HepG2 (cell line): ENCODE results near the gene NELFCD. TPM values are rescaled to one million over a fixed set of nuclear protein-coding genes. Genes with fewer than 3 reads are reported as not detected.

Source experiments
- AGO1 ChIP-seq: fragments of 200-400 bp; formaldehyde crosslinking; IDR thresholded peaks from 2 replicates; pipeline ENCODE4 v1.6.1; 2017; ENCODE audit warnings: mild to moderate bottlenecking, low read depth, low read length, moderate library complexity; ENCODE audit not compliant: poor library complexity, severe bottlenecking
- ATF1 ChIP-seq: IDR thresholded peaks from 2 replicates; pipeline ENCODE4 v1.6.1; 2016; ENCODE audit warnings: mild to moderate bottlenecking, control low read depth
- BORCS8-MEF2B ChIP-seq: sonication (generic); formaldehyde crosslinking; IDR thresholded peaks from 2 replicates; pipeline ENCODE4 v1.8.0; 2022; ENCODE audit warnings: mild to moderate bottlenecking, missing genetic modification reagents
- EED ChIP-seq: sonication (generic); formaldehyde crosslinking; IDR thresholded peaks from 2 replicates; pipeline ENCODE4 v1.5.0; 2020; ENCODE audit warnings: mild to moderate bottlenecking, missing genetic modification reagents
- KLF15 ChIP-seq: sonication (generic); formaldehyde crosslinking; IDR thresholded peaks from 2 replicates; pipeline ENCODE4 v1.8.1; 2023; ENCODE audit warnings: borderline replicate concordance, mild to moderate bottlenecking, inconsistent platforms, missing genetic modification reagents, mixed read lengths
- LRRFIP1 ChIP-seq: sonication (generic); formaldehyde crosslinking; conservative IDR thresholded peaks from 2 replicates; pipeline ENCODE4 v1.4.0; 2020; ENCODE audit warnings: missing genetic modification reagents
- MED13 ChIP-seq: sonication (generic); formaldehyde crosslinking; IDR thresholded peaks from 2 replicates; pipeline ENCODE4 v1.5.0; 2020; ENCODE audit warnings: missing genetic modification reagents
- PHF8 ChIP-seq: sonication (generic); formaldehyde crosslinking; IDR thresholded peaks from 2 replicates; pipeline ENCODE4 v1.5.0; 2020; ENCODE audit warnings: missing genetic modification reagents
- PITX1 ChIP-seq: sonication (generic); formaldehyde crosslinking; IDR thresholded peaks from 2 replicates; pipeline ENCODE4 v1.5.1; 2020; ENCODE audit warnings: mild to moderate bottlenecking, missing genetic modification reagents
- RFXANK ChIP-seq: IDR thresholded peaks from 2 replicates; pipeline ENCODE4 v1.6.1; 2016
- SKI ChIP-seq: fragments of 450-650 bp; IDR thresholded peaks from one replicate; pipeline ENCODE4 v1.6.1; 2018; ENCODE audit warnings: mild to moderate bottlenecking; ENCODE audit not compliant: partially characterized antibody
- SMARCE1 ChIP-seq: fragments of 450-650 bp; IDR thresholded peaks from 2 replicates; pipeline ENCODE4 v1.6.1; 2017; ENCODE audit warnings: borderline replicate concordance
- SRSF4 ChIP-seq: fragments of 200-400 bp; formaldehyde crosslinking; IDR thresholded peaks from one replicate; pipeline ENCODE4 v1.6.1; 2018; ENCODE audit warnings: mild to moderate bottlenecking, low read depth, low read length, moderate library complexity; ENCODE audit not compliant: poor library complexity, severe bottlenecking
- TBL1XR1 ChIP-seq: fragments of 150-350 bp; IDR thresholded peaks from 2 replicates; pipeline ENCODE4 v1.6.1; 2014; ENCODE audit warnings: borderline replicate concordance, low read length; ENCODE audit not compliant: partially characterized antibody
- TFE3 ChIP-seq: IDR thresholded peaks from 2 replicates; pipeline ENCODE4 v1.6.1; 2016
- ZBTB7A ChIP-seq: sonication (generic); formaldehyde crosslinking; IDR thresholded peaks from 2 replicates; pipeline ENCODE4 v1.8.0; 2022; ENCODE audit warnings: mild to moderate bottlenecking, missing genetic modification reagents
- ZMAT3 ChIP-seq: sonication (generic); formaldehyde crosslinking; conservative IDR thresholded peaks from 2 replicates; pipeline ENCODE4 v1.7.0; 2021; ENCODE audit warnings: missing genetic modification reagents
- ZNF18 ChIP-seq: sonication (generic); formaldehyde crosslinking; IDR thresholded peaks from 2 replicates; pipeline ENCODE4 v1.8.0; 2022; ENCODE audit warnings: mild to moderate bottlenecking, missing genetic modification reagents; ENCODE audit not compliant: insufficient replicate concordance
- ZNF530 ChIP-seq: sonication (generic); formaldehyde crosslinking; IDR thresholded peaks from 2 replicates; pipeline ENCODE4 v1.5.0; 2020; ENCODE audit warnings: low read depth, mild to moderate bottlenecking, missing genetic modification reagents
- ZNF704 ChIP-seq: sonication (generic); formaldehyde crosslinking; IDR thresholded peaks from 2 replicates; pipeline ENCODE4 v1.8.1; 2023; ENCODE audit warnings: mild to moderate bottlenecking, inconsistent platforms, moderate library complexity, missing genetic modification reagents, borderline replicate concordance
- ZNF841 ChIP-seq: sonication (generic); formaldehyde crosslinking; IDR thresholded peaks from 2 replicates; pipeline ENCODE4 v1.8.1; 2023; ENCODE audit warnings: missing genetic modification reagents, borderline replicate concordance
- polyA plus RNA-seq, 8 experiments: library from polyadenylated mRNA; depleted of rRNA in 3 of 8; stranded (reverse) in 7 of 8; unstranded in 1 of 8; fragments of >200 nt; fragmentation: Illumina TruSeq in 4 of 8; extraction: Trizol in 4 of 8; gene quantifications; 2 replicates each; pipeline versions ENCODE4 v1.2.1 to v1.2.3, GENCODE V29; 2011 to 2016; ENCODE audit warnings: low read depth in 4 of 8, missing spikeins in 1 of 8, mixed read lengths in 1 of 8; ENCODE audit not compliant: insufficient read depth in 1 of 8
- total RNA-seq, 5 experiments: library from RNA; depleted of rRNA; stranded (reverse); fragments of >200 nt; fragmentation: Illumina TruSeq; extraction: Trizol; gene quantifications; 2 replicates each; pipeline ENCODE4 v1.2.3, GENCODE V29; 2016; ENCODE audit warnings: low read depth in 1 of 5

NELFCD gene
- total and polyA plus RNA-seq, 2 of the 13 experiments (the other 11 are each of a cell fraction or from before 2014, with no cell fraction given) = 159 to 203 TPM

GRCh38 chr20:59015812-59016711 lies 35.0 kb downstream of the NELFCD start (continued):
- TF ChIP-seq ZNF18 (no peak), ZBTB7A (CRISPR knock-in tag) (peak; percentile 61; the same call in 1 of the 2 replicates), PHF8 (peak; percentile 42; the same call in 1 of the 2 replicates), MED13 (CRISPR knock-in tag) (peak; percentile 72; the same call in 1 of the 2 replicates), ATF1 (CRISPR knock-in tag) (no peak), KLF15 (CRISPR knock-in tag) (no peak), ZNF530 (CRISPR knock-in tag) (no peak), ZMAT3 (CRISPR knock-in tag) (peak; percentile 77; the same call in 1 of the 2 replicates), ZNF704 (CRISPR knock-in tag) (no peak), TBL1XR1 (no peak), AGO1 (peak; percentile 38), SKI (peak; percentile 30), TFE3 (CRISPR knock-in tag) (peak; percentile 58; the same call in 1 of the 2 replicates), SRSF4 (no peak), ZNF841 (CRISPR knock-in tag) (no peak), EED (CRISPR knock-in tag) (peak; percentile 73; the same call in 1 of the 2 replicates), SMARCE1 (no peak), PITX1 (CRISPR knock-in tag) (peak; percentile 99), LRRFIP1 (CRISPR knock-in tag) (no peak), RFXANK (CRISPR knock-in tag) (peak; percentile 67; the same call in 1 of the 2 replicates), BORCS8-MEF2B (CRISPR knock-in tag) (peak; percentile 25; the same call in 1 of the 2 replicates)
